ENCODE results near the gene SNHG17. TPM values are rescaled to one million over a fixed set of nuclear protein-coding genes. Genes with fewer than 3 reads are reported as not detected.

The SNHG17 gene
- total and polyA plus RNA-seq, 9 of the 15 experiments (the other 6 are each of a cell fraction or from before 2014, with no cell fraction given): 29.8 to 106 (median 57.7) TPM

GRCh38 chr20:38452880-38453624, 17.9 kb upstream of the SNHG17 start (continued):
- peak; percentile 27; the same call in 1 of the 2 replicates for TF ChIP-seq NFRKB (IDR thresholded peaks at IDR 0.05; ENCODE audit: low read depth)
- no peak for TF ChIP-seq ESRRB (CRISPR knock-in tag; IDR thresholded peaks at IDR 0.05; ENCODE audit: borderline replicate concordance)
- no peak for TF ChIP-seq CHD1 (IDR thresholded peaks at IDR 0.05; ENCODE audit: low read length)
- no peak for TF ChIP-seq USF1 (CRISPR knock-in tag; IDR thresholded peaks at IDR 0.05)
- no peak for TF ChIP-seq FOXK1 (CRISPR knock-in tag; IDR thresholded peaks at IDR 0.05; ENCODE audit: borderline replicate concordance)
- no peak for TF ChIP-seq ZNF239 (CRISPR knock-in tag; IDR thresholded peaks at IDR 0.05)
- no peak for TF ChIP-seq ASH1L (IDR thresholded peaks at IDR 0.05; ENCODE audit: borderline replicate concordance, low read depth, partially characterized antibody)
- TF ChIP-seq ILK (tag; IDR thresholded peaks at IDR 0.05; ENCODE audit: borderline replicate concordance, low read depth): no peak
- peak; percentile 97 for TF ChIP-seq ZNF316 (IDR thresholded peaks at IDR 0.05)
- TF ChIP-seq ARHGAP35 (IDR thresholded peaks at IDR 0.05; ENCODE audit: partially characterized antibody): no peak
- peak; percentile 73; the same call in 1 of the 2 replicates for TF ChIP-seq GATAD2A (IDR thresholded peaks at IDR 0.05)
- no peak for TF ChIP-seq TRIM28 (IDR thresholded peaks at IDR 0.05)
- TF ChIP-seq SNAPC5 (CRISPR knock-in tag; IDR thresholded peaks at IDR 0.05): no peak
- TF ChIP-seq CREB1 (IDR thresholded peaks at IDR 0.05): no peak
- TF ChIP-seq CREB1 (CRISPR knock-in tag; IDR thresholded peaks at IDR 0.05): no peak
- no peak for TF ChIP-seq FIP1L1 (IDR thresholded peaks at IDR 0.05; ENCODE audit: low read depth, low read length, poor library complexity, severe bottlenecking)
- TF ChIP-seq ZNF277 (CRISPR knock-in tag; IDR thresholded peaks at IDR 0.05; ENCODE audit: borderline replicate concordance): no peak
- TF ChIP-seq ARID4B (CRISPR knock-in tag; IDR thresholded peaks at IDR 0.05): no peak
- no peak for TF ChIP-seq KLF1 (tag; IDR thresholded peaks at IDR 0.05)
- TF ChIP-seq ID3 (CRISPR knock-in tag; IDR thresholded peaks at IDR 0.05): no peak
- TF ChIP-seq ID3 (tag; IDR thresholded peaks at IDR 0.05): no peak
- peak; percentile 71 for TF ChIP-seq MAFF (IDR thresholded peaks at IDR 0.05; ENCODE audit: low read length)
- no peak for TF ChIP-seq HNRNPUL1 (IDR thresholded peaks at IDR 0.05; ENCODE audit: low read length)

All from K562 (cell line).